Measurements from ENCODE around the gene ABCG1. TPM values are rescaled to one million over a fixed set of nuclear protein-coding genes. Genes with fewer than 3 reads are reported as not detected.

The ABCG1 gene
- total RNA-seq, 1 experiment from 2014 or later, result 5.6 TPM

- H3K27me3 ChIP-seq (ENCODE audit: insufficient read depth, low read depth), result no peaks in the 10 kb centered on the region
- DNase-seq, result no peak
- H3K4me2 ChIP-seq, result no peak overlapping the region
- no peak overlapping the region for H3K4me3 ChIP-seq
- no peaks in the 10 kb centered on the region for H4K20me1 ChIP-seq (ENCODE audit: insufficient read depth)
- no peaks in the 10 kb centered on the region for H3F3A ChIP-seq (ENCODE audit: insufficient read depth, low read depth)
- no peaks in the 10 kb centered on the region for H3K9me3 ChIP-seq (ENCODE audit: insufficient read depth, low read depth)
- no peaks in the 10 kb centered on the region for H3K9me2 ChIP-seq (ENCODE audit: insufficient read depth)
- POLR2A ChIA-PET (ENCODE audit: unreplicated experiment), result no interaction called here
- H3K4me1 ChIP-seq (replicated peaks; ENCODE audit: insufficient read depth), result no peaks in the 10 kb centered on the region; the same call in 1 of the 2 replicates
- H3K27ac ChIP-seq, result no peak overlapping the region
- intact Hi-C loops (cut with micrococcal nuclease; ENCODE audit: unreplicated experiment), result no loop called here
- BruUV-seq (replicated peaks), result no TSS peak
- CTCF ChIA-PET, result interaction anchor here (0.6 to 0.8 kb wide), 2 partner anchors 49 to 1716 kb away, joined by 3 read pairs; no protein-coding TSS in a partner anchor
- H2AFZ ChIP-seq, result no peak overlapping the region
- H3K36me3 ChIP-seq (ENCODE audit: low read depth), result no peaks in the 10 kb centered on the region
- TF ChIP-seq CTCF (conservative IDR thresholded peaks at IDR 0.05), result no peak
- TF ChIP-seq EZH2 (IDR thresholded peaks at IDR 0.05; ENCODE audit: low read depth), result no peak
- no peaks in the 10 kb centered on the region for H3K79me2 ChIP-seq (ENCODE audit: low read depth)
Observed at GRCh38 chr21:42209801-42210479, 9.0 kb upstream of the ABCG1 start.

- CTCF ChIA-PET, result no interaction called here
- POLR2A ChIA-PET (ENCODE audit: unreplicated experiment), result no interaction called here
- Histone ChIP-seq H3K79me2 (ENCODE audit: low read depth) (no peaks in the 10 kb centered on the region), H2AFZ (no peak overlapping the region), H3F3A (ENCODE audit: insufficient read depth, low read depth) (no peaks in the 10 kb centered on the region), H3K9me2 (ENCODE audit: insufficient read depth) (no peaks in the 10 kb centered on the region), H3K9me3 (ENCODE audit: insufficient read depth, low read depth) (no peaks in the 10 kb centered on the region), H3K4me2 (no peak overlapping the region), H3K4me1 (replicated peaks; ENCODE audit: insufficient read depth) (no peaks in the 10 kb centered on the region; the same call in 1 of the 2 replicates), H3K27ac (no peak overlapping the region), H4K20me1 (ENCODE audit: insufficient read depth) (no peaks in the 10 kb centered on the region), H3K4me3 (no peak overlapping the region), H3K36me3 (ENCODE audit: low read depth) (no peaks in the 10 kb centered on the region), H3K27me3 (ENCODE audit: insufficient read depth, low read depth) (no peaks in the 10 kb centered on the region)
- intact Hi-C loops (cut with micrococcal nuclease; ENCODE audit: unreplicated experiment), result no loop called here
- no TSS peak for BruUV-seq (replicated peaks)
- TF ChIP-seq EZH2 (IDR thresholded peaks at IDR 0.05; ENCODE audit: low read depth), result no peak
- TF ChIP-seq CTCF (conservative IDR thresholded peaks at IDR 0.05), result no peak
- DNase-seq, result no peak
Observed at GRCh38 chr21:42212266-42212665, 6.7 kb upstream of the ABCG1 start.

- no peaks in the 10 kb centered on the region for H3K9me3 ChIP-seq (ENCODE audit: insufficient read depth, low read depth)
- H3K36me3 ChIP-seq (ENCODE audit: low read depth), result no peaks in the 10 kb centered on the region
- no peak overlapping the region for H3K4me3 ChIP-seq
- DNase-seq, result no peak
- no peak overlapping the region for H3K27ac ChIP-seq
- intact Hi-C loops (cut with micrococcal nuclease; ENCODE audit: unreplicated experiment), result no loop called here
- BruUV-seq (replicated peaks), result no TSS peak
- H3K4me2 ChIP-seq, result no peak overlapping the region
- H3K4me1 ChIP-seq (replicated peaks; ENCODE audit: insufficient read depth), result no peaks in the 10 kb centered on the region; the same call in 1 of the 2 replicates
- ChIA-PET CTCF (no interaction called here), POLR2A (ENCODE audit: unreplicated experiment) (no interaction called here)
- H2AFZ ChIP-seq, result no peak overlapping the region
- H3K79me2 ChIP-seq (ENCODE audit: low read depth), result no peaks in the 10 kb centered on the region
- H3K27me3 ChIP-seq (ENCODE audit: insufficient read depth, low read depth), result no peaks in the 10 kb centered on the region
- H3K9me2 ChIP-seq (ENCODE audit: insufficient read depth), result no peaks in the 10 kb centered on the region
- no peaks in the 10 kb centered on the region for H4K20me1 ChIP-seq (ENCODE audit: insufficient read depth)
- no peaks in the 10 kb centered on the region; the same call in 1 of the 2 replicates for H3F3A ChIP-seq (ENCODE audit: insufficient read depth, low read depth)
- TF ChIP-seq CTCF (conservative IDR thresholded peaks at IDR 0.05) (no peak), EZH2 (IDR thresholded peaks at IDR 0.05; ENCODE audit: low read depth) (no peak)
Observed at GRCh38 chr21:42213082-42213774, 5.7 kb upstream of the ABCG1 start.
